Mononuclear cell (primary cell): ENCODE measurements around the gene KIF18A. TPM values are rescaled to one million over a fixed set of nuclear protein-coding genes. Genes with fewer than 3 reads are reported as not detected.
"Not testable (repeated sequence)": the region's sequence is repeated elsewhere in the genome, so short reads cannot be mapped to it uniquely, and the experiment has no call there.

Source experiments
- H3K27me3 ChIP-seq: 2 replicates; pipeline ENCODE4 v1.6.0; 2011; ENCODE audit warnings: low read length, control low read depth; ENCODE audit not compliant: insufficient read depth
- H3K4me1 ChIP-seq: 2 replicates; pipeline ENCODE4 v1.5.1; 2011; ENCODE audit warnings: mild to moderate bottlenecking, low read length, control low read depth; ENCODE audit not compliant: insufficient read depth
- H3K4me3 ChIP-seq: 2 replicates; pipeline ENCODE4 v1.5.1; 2011; ENCODE audit warnings: mild to moderate bottlenecking, low read length, moderate library complexity
- H3K9me3 ChIP-seq: 2 replicates; pipeline ENCODE4 v1.5.1; 2011; ENCODE audit warnings: low read depth, mild to moderate bottlenecking, control low read depth, low read length
- total RNA-seq: library from RNA; depleted of rRNA; stranded (reverse); fragments of >200 nt; gene quantifications from one replicate; pipeline ENCODE4 v1.2.3, GENCODE V29; 2012

The KIF18A gene
- total RNA-seq, 1 donor = 6.2 TPM

DNA sequence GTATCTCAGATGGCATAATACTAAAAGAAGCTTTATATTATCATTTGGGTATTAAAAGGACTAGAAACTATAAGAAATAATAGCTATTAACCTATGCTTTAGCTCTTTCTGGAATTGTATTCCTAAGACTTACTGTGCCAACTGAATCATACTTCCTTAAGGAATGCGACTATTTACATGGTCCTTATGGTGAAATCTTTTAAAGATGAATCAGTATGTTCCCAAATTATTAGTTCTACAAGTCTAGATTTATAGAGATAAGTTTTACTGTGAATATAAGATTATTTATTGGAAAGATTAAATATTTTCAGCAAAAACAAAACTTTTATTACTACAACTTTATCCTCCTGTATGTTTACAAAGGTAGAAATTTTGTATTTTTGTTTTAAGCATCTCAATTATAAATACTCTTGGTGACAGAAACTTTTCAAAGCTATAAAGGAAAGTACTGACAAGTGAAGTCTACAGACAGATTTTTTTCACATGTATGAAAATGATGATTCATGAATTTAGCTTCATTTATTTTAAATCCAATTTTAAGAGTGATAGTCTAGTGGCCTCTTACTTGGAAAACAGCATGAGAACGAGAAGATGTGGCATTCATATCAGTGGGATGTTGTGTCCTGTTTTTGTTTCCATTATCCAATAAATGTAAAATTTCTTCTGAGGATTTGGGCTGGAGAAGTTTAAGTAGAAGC is 17.8 kb downstream of the KIF18A start:
- no peaks in the 10 kb centered on the region for H3K4me1 ChIP-seq
- no peaks in the 10 kb centered on the region for H3K9me3 ChIP-seq
- no peaks in the 10 kb centered on the region for H3K27me3 ChIP-seq
- no peak overlapping the region for H3K4me3 ChIP-seq

DNA sequence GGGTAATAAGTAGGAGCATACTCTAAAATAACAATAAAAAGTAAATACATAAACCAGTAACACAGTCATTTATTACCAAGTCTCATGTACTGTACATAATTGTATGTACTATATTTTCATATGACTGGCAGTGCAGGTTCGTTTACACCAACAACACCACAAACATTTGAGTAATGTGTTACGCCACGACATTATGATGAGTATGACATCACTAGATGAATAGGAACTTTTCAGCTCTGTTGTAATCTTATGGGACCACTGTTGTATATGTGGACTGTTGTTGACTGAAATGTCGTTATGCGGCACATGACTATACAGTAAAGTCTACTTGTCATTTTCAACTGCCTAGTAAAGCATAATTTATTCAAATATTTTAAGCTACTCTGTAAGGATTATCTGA is 18.6 kb downstream of the KIF18A start:
- no peaks in the 10 kb centered on the region for H3K9me3 ChIP-seq
- no peaks in the 10 kb centered on the region for H3K27me3 ChIP-seq
- no peak overlapping the region for H3K4me3 ChIP-seq
- no peaks in the 10 kb centered on the region for H3K4me1 ChIP-seq

GRCh38 chr11:28087693-28088092 is 20.3 kb downstream of the KIF18A start:
- H3K27me3 ChIP-seq, H3K4me1 ChIP-seq, H3K9me3 ChIP-seq, H3K4me3 ChIP-seq: not testable (repeated sequence)

- not testable (repeated sequence) for H3K4me1 ChIP-seq, H3K4me3 ChIP-seq, H3K27me3 ChIP-seq, H3K9me3 ChIP-seq
These were observed 20.8 kb downstream of the KIF18A start for GRCh38 chr11:28087192-28087591.

GRCh38 chr11:28086569-28086968 is 21.4 kb downstream of the KIF18A start:
- Histone ChIP-seq H3K9me3 (no peaks in the 10 kb centered on the region), H3K27me3 (no peaks in the 10 kb centered on the region), H3K4me3 (no peak overlapping the region), H3K4me1 (no peaks in the 10 kb centered on the region)

- H3K4me3 ChIP-seq = no peak overlapping the region
- no peaks in the 10 kb centered on the region for H3K9me3 ChIP-seq
These were observed 24.8 kb downstream of the KIF18A start for GRCh38 chr11:28083118-28083517.

GRCh38 chr11:28077521-28077920 is 30.4 kb downstream of the KIF18A start:
- Histone ChIP-seq H3K9me3 (no peaks in the 10 kb centered on the region), H3K4me1 (no peaks in the 10 kb centered on the region), H3K4me3 (no peak overlapping the region), H3K27me3 (no peaks in the 10 kb centered on the region)

More at GRCh38 chr11:28083118-28083517, 24.8 kb downstream of the KIF18A start:
- Histone ChIP-seq H3K4me1 (no peaks in the 10 kb centered on the region), H3K27me3 (no peaks in the 10 kb centered on the region)

DNA sequence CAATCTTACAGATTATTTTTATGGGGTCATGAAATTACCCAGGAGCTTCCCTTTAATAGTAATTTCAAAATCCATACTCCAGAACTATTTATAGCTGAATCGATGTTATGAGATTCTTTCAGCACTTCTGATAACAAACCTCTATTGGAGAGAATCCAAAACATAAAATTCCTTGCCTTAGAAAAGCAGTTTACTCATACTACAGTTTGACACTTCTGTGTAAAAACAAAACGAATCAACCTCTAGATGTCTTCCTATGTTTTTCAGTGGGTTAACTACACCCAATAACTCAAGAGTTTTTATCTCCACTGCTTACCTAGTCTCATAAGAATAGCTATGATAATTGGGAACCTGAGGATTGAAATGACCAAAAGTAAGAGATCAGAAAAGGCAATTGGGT is 35.6 kb downstream of the KIF18A start:
- Histone ChIP-seq H3K4me3 (no peak overlapping the region), H3K9me3 (no peaks in the 10 kb centered on the region), H3K4me1 (no peaks in the 10 kb centered on the region), H3K27me3 (no peaks in the 10 kb centered on the region)

GRCh38 chr11:28071305-28071704 is 36.7 kb downstream of the KIF18A start:
- Histone ChIP-seq H3K27me3 (no peaks in the 10 kb centered on the region), H3K9me3 (no peaks in the 10 kb centered on the region), H3K4me1 (no peaks in the 10 kb centered on the region), H3K4me3 (no peak overlapping the region)

GRCh38 chr11:28058333-28058732 is 49.6 kb downstream of the KIF18A start:
- no peaks in the 10 kb centered on the region for H3K9me3 ChIP-seq
- H3K27me3 ChIP-seq = no peaks in the 10 kb centered on the region
- H3K4me1 ChIP-seq = no peaks in the 10 kb centered on the region
- no peak overlapping the region for H3K4me3 ChIP-seq

DNA sequence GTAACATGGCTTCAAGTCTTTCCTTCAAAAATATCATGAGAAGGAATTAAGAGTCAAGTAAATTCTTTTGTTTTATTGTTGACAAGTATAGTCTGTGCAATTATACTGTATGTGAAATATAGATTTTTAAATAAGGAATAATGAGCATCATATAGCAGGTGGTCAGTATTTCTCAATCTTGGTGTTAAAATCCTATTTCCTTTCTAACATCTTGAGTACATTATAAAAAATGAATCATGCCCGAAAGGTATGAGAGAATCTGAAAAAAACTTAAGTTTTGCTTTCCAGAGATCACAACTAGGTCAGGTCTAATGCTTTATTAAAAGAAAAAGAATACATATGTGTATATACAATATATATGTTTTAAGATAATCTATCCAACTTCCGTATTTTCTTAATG is 53.1 kb downstream of the KIF18A start:
- no peaks in the 10 kb centered on the region for H3K27me3 ChIP-seq
- no peak overlapping the region for H3K4me3 ChIP-seq
- H3K9me3 ChIP-seq = no peaks in the 10 kb centered on the region
- no peaks in the 10 kb centered on the region for H3K4me1 ChIP-seq

- Histone ChIP-seq H3K4me3 (no peak overlapping the region), H3K9me3 (no peaks in the 10 kb centered on the region), H3K4me1 (no peaks in the 10 kb centered on the region), H3K27me3 (no peaks in the 10 kb centered on the region)
These were observed 58.4 kb downstream of the KIF18A start for GRCh38 chr11:28049338-28050216.

- Histone ChIP-seq H3K9me3 (no peaks in the 10 kb centered on the region), H3K4me1 (no peaks in the 10 kb centered on the region), H3K27me3 (no peaks in the 10 kb centered on the region), H3K4me3 (no peak overlapping the region)
These were observed 59.1 kb downstream of the KIF18A start for GRCh38 chr11:28048812-28049211.

DNA sequence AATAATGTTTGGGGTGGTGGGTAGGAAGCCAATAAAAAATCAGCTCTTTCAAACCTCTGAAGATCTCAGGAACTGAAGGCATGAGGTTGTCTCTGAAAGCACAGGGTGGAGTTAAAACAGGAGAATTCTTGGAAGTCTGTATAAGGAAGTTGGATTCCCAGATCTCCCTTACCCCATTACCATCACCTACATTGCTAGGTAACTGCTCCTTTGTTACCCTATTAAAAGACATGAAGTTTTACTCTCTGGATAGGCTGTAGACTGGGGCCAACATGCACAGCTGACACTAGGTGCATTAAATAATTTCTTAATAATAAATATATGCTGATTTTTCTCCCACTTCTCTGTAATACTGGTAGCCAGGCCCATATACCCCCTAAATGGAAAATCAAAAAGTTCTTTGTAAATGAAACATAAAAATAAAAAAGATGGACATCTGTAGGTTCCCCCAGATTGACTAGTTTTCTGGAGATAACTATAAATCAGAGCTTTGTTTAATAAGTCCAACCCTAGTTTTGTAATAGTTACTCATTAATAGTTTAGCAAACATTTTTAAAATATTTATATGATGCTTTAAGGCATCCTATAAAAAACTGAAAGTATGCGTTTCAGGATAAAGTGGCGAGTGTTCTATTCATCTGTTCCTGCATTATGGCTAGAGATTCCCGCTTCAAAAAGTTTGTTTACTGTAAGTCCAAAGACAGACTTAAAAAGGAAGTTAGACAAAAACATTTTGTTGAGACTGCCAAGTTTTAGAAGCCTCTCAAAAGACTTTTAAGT is 63.8 kb downstream of the KIF18A start:
- no peak overlapping the region for H3K4me3 ChIP-seq
- H3K27me3 ChIP-seq = no peaks in the 10 kb centered on the region
- no peaks in the 10 kb centered on the region for H3K9me3 ChIP-seq
- H3K4me1 ChIP-seq = no peaks in the 10 kb centered on the region

- no peaks in the 10 kb centered on the region for H3K4me1 ChIP-seq
- H3K9me3 ChIP-seq = no peaks in the 10 kb centered on the region
- H3K4me3 ChIP-seq = no peak overlapping the region
- H3K27me3 ChIP-seq = no peaks in the 10 kb centered on the region
These were observed 67.6 kb downstream of the KIF18A start for GRCh38 chr11:28040384-28040783.
